Vagina (tissue), 2 donors: Measurements from ENCODE around the gene FLT1.
A peak's percentile ranks its signal among the peaks of the same experiment; 100 is the strongest.

ENCODE experiments used
- POLR2AphosphoS5 ChIP-seq, 2 donors: sonication (generic); formaldehyde crosslinking; IDR thresholded peaks; one replicate each; pipeline ENCODE4 v1.9.0; 2017; ENCODE audit warnings: antibody characterized with exemption in 2 of 2, mild to moderate bottlenecking in 2 of 2, low read depth in 1 of 2; ENCODE audit not compliant: insufficient read depth in 1 of 2
- TF ChIP-seq, protein P1 (sequence below), 3 experiments: fragments of 450-650 bp in 2 of 3; fragments of 200-600 bp in 1 of 3; sonication (generic) in 1 of 3; IDR thresholded peaks; one replicate each; pipeline ENCODE4 v1.5.1; 2017 to 2019; ENCODE audit warnings: antibody characterized with exemption in 3 of 3, mild to moderate bottlenecking in 2 of 3, moderate library complexity in 2 of 3

DNA sequence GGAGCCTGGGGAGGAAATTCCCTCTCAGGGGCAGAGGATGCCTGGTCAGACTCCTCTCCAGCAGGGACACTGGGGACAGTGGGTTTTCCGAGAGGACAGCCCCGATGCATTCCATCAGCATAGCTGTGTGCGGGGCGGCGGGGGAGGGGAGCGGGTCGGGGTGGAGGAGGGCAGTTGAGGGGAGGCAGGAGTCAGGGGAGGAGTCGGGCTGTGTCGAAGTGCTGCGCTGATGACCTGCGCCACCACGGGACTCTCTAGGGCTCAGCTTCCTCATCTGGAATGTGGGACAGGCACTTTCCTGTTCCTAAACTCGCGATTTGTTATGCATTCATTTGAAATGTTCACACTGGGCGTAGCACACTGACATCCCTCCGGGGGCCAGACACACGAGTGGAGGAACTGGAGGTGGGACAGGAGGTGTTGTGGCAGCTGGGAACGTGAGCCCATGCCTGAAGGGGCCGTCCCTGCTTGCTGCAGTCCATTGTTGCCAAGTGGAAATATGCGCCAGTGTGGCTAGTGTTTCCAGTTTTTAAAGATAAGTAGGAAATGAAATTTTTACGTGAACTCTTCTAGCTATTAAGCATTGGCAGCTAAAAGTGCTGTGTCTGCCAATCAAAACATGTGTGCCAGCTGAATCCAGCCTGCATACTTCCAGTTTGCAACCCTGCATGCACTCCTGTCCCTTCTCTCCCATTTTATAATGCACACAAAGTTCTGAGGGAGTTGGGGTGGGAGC, 43.3 kb downstream of the FLT1 start:
- TF ChIP-seq, protein P1, sequence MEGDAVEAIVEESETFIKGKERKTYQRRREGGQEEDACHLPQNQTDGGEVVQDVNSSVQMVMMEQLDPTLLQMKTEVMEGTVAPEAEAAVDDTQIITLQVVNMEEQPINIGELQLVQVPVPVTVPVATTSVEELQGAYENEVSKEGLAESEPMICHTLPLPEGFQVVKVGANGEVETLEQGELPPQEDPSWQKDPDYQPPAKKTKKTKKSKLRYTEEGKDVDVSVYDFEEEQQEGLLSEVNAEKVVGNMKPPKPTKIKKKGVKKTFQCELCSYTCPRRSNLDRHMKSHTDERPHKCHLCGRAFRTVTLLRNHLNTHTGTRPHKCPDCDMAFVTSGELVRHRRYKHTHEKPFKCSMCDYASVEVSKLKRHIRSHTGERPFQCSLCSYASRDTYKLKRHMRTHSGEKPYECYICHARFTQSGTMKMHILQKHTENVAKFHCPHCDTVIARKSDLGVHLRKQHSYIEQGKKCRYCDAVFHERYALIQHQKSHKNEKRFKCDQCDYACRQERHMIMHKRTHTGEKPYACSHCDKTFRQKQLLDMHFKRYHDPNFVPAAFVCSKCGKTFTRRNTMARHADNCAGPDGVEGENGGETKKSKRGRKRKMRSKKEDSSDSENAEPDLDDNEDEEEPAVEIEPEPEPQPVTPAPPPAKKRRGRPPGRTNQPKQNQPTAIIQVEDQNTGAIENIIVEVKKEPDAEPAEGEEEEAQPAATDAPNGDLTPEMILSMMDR (IDR thresholded peaks at IDR 0.05), result no peak
- peak in 1 of 2 donors; percentile 9 for TF ChIP-seq POLR2AphosphoS5 (IDR thresholded peaks at IDR 0.05; ENCODE audit: insufficient read depth in 1 of 2, low read depth in 1 of 2)
